ENCODE data around the gene ZNF112.

Gene ZNF112

DNA sequence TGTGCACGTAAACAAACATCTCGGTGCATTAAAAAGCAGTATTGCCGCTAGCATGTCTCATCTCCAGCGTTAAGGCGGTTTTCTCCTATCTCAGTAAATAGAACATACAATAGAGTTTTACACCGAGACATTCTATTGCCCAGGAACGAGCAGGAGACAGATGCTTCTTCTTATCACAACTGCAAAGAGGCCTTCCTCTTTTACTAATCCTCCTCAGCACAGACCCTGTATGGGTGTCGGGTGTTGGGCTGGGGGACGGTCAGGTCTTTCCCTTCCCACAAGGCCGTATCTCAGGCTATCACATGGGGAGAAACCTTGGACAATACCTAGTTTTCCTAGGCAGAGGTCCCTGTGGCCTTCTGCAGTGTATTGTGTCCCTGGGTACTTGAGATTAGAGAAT lies 75.6 kb downstream of the ZNF112 start:
- no peak for DNase-seq

DNA sequence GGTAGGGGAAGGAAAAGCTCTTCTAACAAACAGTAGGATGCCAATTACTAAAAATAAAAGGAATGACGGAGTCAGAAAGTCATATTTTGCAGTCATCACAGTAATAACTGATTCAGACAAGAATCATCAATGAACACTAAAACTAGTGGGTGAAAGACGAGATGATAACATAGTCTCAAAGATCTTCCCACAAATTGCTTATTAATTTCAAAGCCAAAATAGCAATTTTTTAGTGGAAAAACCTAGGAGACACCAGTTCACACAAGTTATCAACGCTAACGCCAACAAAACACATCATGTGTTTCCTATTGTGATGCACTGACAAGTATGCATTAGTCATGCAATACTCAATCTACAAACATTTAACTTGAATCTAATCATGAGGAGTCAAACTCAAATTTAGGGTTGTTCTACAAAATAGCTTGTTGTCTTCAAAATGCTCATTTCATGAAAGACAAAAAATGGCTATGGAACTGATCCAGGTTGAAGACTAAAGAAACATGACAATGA lies 78.2 kb downstream of the ZNF112 start:
- DNase-seq = no peak

DNA sequence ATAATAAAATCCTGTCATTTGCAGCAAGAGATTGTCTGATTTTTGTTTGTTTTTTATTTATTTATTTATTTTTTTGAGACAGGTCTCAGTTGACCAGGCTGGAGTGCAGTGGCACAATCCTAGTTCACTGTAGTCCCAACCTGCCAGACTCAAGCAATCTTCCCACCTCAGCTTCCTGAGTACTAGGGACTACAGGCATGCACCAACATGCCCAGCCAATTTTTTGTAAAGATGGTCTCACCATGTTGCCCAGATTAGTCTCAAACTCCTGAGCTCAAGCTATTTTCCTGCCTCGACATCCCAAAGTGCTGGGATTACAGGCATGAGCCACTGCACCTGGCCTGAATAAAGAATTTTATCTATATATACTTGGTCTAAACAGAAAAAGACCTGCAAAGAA lies 79.1 kb downstream of the ZNF112 start:
- no peak for DNase-seq

Measured in stimulated activated CD8-positive, alpha-beta memory T cell treated with anti-CD3 and anti-CD28 coated beads, Interleukin-4, amount 100 ng/mL, for 48 hours (primary cell).